ENCODE data around the gene GNAT1.

Gene GNAT1

DNA sequence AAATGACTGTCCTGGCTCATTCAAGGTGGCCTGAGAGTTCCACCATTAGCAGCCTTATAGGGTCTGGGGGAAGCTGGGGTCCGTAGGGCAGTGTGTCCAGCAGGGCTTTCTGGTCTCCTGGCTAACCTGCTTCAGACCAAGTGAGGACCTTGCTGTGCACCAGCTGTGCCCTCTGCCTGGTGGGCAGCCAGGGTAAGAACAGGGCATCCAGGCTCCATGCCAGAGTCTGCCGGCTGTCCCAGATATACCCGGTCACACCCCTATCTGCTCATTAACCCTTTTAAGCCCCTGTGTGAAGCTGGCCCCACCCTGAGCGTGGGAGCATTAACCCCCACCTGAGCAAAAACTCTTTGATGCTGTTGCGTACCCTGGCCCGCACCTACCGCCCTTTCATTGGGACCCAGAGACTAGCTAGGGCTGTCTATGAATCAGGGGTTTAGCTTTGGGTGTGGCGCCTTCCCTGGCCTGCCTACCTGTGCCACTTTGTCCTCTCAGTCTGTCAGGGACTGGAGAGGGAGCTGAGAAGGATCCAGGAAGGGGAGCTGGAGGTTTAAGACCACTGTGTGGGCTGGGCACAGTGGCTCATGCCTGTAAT is 18.7 kb upstream of the GNAT1 start:
- H4K20me1 ChIP-seq (ENCODE audit: insufficient read depth, low read length), result no peaks in the 10 kb centered on the region
- H3K4me3 ChIP-seq (ENCODE audit: low read length), result no peak overlapping the region
- H3K36me3 ChIP-seq (replicated peaks; ENCODE audit: low read depth, low read length), result no peaks in the 10 kb centered on the region
- no peaks in the 10 kb centered on the region for H3K27me3 ChIP-seq (ENCODE audit: low read depth, low read length)
- no peak overlapping the region for H3K27ac ChIP-seq (ENCODE audit: low read length)
- H3K4me1 ChIP-seq (ENCODE audit: low read length), result no peaks in the 10 kb centered on the region
- H3K9me3 ChIP-seq (ENCODE audit: insufficient read depth, low read length), result no peaks in the 10 kb centered on the region
- no peak overlapping the region for H3K9ac ChIP-seq (ENCODE audit: low read length)
- no peaks in the 10 kb centered on the region for H3K79me2 ChIP-seq (ENCODE audit: low read length)
- no peak for TF ChIP-seq EZH2phosphoT487 (IDR thresholded peaks at IDR 0.05; ENCODE audit: low read depth)
- TF ChIP-seq, protein P1, sequence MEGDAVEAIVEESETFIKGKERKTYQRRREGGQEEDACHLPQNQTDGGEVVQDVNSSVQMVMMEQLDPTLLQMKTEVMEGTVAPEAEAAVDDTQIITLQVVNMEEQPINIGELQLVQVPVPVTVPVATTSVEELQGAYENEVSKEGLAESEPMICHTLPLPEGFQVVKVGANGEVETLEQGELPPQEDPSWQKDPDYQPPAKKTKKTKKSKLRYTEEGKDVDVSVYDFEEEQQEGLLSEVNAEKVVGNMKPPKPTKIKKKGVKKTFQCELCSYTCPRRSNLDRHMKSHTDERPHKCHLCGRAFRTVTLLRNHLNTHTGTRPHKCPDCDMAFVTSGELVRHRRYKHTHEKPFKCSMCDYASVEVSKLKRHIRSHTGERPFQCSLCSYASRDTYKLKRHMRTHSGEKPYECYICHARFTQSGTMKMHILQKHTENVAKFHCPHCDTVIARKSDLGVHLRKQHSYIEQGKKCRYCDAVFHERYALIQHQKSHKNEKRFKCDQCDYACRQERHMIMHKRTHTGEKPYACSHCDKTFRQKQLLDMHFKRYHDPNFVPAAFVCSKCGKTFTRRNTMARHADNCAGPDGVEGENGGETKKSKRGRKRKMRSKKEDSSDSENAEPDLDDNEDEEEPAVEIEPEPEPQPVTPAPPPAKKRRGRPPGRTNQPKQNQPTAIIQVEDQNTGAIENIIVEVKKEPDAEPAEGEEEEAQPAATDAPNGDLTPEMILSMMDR (IDR thresholded peaks at IDR 0.05; ENCODE audit: low read depth, low read length), result no peak
- H2AFZ ChIP-seq (ENCODE audit: low read depth, low read length), result no peak overlapping the region
- H3K4me2 ChIP-seq (ENCODE audit: low read length), result no peak overlapping the region

DNA sequence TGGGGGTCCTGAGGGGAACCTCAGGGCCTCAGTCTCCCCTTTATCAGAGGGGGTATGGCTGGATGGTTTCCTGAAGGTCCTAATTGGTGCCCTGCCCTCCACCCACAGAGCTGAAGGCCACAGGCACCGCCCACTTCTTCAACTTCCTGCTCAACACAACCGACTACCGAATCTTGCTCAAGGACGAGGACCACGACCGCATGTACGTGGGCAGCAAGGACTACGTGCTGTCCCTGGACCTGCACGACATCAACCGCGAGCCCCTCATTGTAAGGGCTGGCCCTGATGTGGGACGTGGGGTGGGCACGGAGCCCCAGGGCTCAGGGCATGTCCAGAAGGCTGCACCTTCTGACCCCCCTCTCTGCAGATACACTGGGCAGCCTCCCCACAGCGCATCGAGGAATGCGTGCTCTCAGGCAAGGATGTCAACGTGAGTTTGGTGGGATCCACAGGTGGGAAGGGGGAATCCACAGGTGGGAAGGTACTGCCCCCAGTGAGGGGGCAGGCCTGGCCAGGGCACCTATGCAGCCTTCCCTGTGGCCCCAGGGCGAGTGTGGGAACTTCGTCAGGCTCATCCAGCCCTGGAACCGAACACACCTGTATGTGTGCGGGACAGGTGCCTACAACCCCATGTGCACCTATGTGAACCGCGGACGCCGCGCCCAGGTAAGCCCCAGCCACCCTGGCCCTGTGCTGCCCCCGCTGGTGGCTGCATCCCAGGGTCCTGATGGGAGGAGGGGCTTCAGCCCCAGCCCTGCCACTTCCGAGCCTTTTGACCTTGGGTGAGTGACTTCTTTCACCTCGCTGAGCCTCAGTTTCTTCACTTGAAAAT is 17.5 kb upstream of the GNAT1 start:
- no peak overlapping the region for H3K4me2 ChIP-seq (ENCODE audit: low read length)
- no peaks in the 10 kb centered on the region for H3K36me3 ChIP-seq (replicated peaks; ENCODE audit: low read depth, low read length)
- no peak overlapping the region for H3K27ac ChIP-seq (ENCODE audit: low read length)
- H3K27me3 ChIP-seq (ENCODE audit: low read depth, low read length), result no peaks in the 10 kb centered on the region
- H3K79me2 ChIP-seq (ENCODE audit: low read length), result no peaks in the 10 kb centered on the region
- no peak overlapping the region for H3K9ac ChIP-seq (ENCODE audit: low read length)
- H3K4me1 ChIP-seq (ENCODE audit: low read length), result no peaks in the 10 kb centered on the region
- no peak overlapping the region for H2AFZ ChIP-seq (ENCODE audit: low read depth, low read length)
- no peaks in the 10 kb centered on the region for H4K20me1 ChIP-seq (ENCODE audit: insufficient read depth, low read length)
- H3K9me3 ChIP-seq (ENCODE audit: insufficient read depth, low read length), result no peaks in the 10 kb centered on the region
- no peak overlapping the region for H3K4me3 ChIP-seq (ENCODE audit: low read length)
- TF ChIP-seq EZH2phosphoT487 (IDR thresholded peaks at IDR 0.05; ENCODE audit: low read depth), result no peak
- TF ChIP-seq, protein P1 (IDR thresholded peaks at IDR 0.05; ENCODE audit: low read depth, low read length), result no peak

DNA sequence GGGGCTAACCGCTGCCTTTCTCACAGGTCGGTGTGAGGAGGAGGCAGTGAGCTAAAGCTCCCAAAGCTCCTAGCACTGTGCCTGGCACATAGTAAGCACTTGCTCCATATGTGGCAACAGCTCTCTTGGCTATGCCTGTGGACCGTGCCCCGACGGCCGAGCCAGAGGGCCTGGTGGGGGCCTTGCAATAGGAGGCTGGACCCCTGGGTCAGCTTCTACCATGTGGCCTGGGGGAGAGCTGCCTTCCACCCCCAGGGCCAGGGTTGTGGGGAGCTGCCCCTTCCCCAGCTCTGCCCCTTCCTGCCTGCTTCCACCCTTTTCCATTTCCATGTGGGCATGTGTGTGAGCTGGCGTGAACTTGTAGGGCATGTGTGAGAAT is 16.9 kb upstream of the GNAT1 start:
- Histone ChIP-seq H3K79me2 (ENCODE audit: low read length) (no peaks in the 10 kb centered on the region), H3K27me3 (ENCODE audit: low read depth, low read length) (no peaks in the 10 kb centered on the region), H2AFZ (ENCODE audit: low read depth, low read length) (no peak overlapping the region), H3K27ac (ENCODE audit: low read length) (no peak overlapping the region), H4K20me1 (ENCODE audit: insufficient read depth, low read length) (no peaks in the 10 kb centered on the region), H3K4me2 (ENCODE audit: low read length) (no peak overlapping the region), H3K4me1 (ENCODE audit: low read length) (no peaks in the 10 kb centered on the region), H3K36me3 (replicated peaks; ENCODE audit: low read depth, low read length) (no peaks in the 10 kb centered on the region), H3K4me3 (ENCODE audit: low read length) (no peak overlapping the region), H3K9ac (ENCODE audit: low read length) (no peak overlapping the region), H3K9me3 (ENCODE audit: insufficient read depth, low read length) (no peaks in the 10 kb centered on the region)
- TF ChIP-seq, protein P1 (IDR thresholded peaks at IDR 0.05; ENCODE audit: low read depth, low read length), result no peak
- no peak for TF ChIP-seq EZH2phosphoT487 (IDR thresholded peaks at IDR 0.05; ENCODE audit: low read depth)

- Histone ChIP-seq H3K4me3 (ENCODE audit: low read length) (no peak overlapping the region), H3K36me3 (replicated peaks; ENCODE audit: low read depth, low read length) (no peaks in the 10 kb centered on the region), H3K27me3 (ENCODE audit: low read depth, low read length) (no peaks in the 10 kb centered on the region), H3K4me2 (ENCODE audit: low read length) (no peak overlapping the region), H3K79me2 (ENCODE audit: low read length) (no peaks in the 10 kb centered on the region), H4K20me1 (ENCODE audit: insufficient read depth, low read length) (no peaks in the 10 kb centered on the region), H2AFZ (ENCODE audit: low read depth, low read length) (no peak overlapping the region), H3K4me1 (ENCODE audit: low read length) (no peaks in the 10 kb centered on the region), H3K9ac (ENCODE audit: low read length) (no peak overlapping the region), H3K9me3 (ENCODE audit: insufficient read depth, low read length) (no peaks in the 10 kb centered on the region), H3K27ac (ENCODE audit: low read length) (no peak overlapping the region)
- TF ChIP-seq EZH2phosphoT487 (IDR thresholded peaks at IDR 0.05; ENCODE audit: low read depth), result no peak
- TF ChIP-seq, protein P1 (IDR thresholded peaks at IDR 0.05; ENCODE audit: low read depth, low read length), result 0 out of 2 replicates have a peak, but pooled peaks have one; percentile 10
These were observed 16.4 kb upstream of the GNAT1 start for GRCh38 chr3:50174947-50175524.

Data from OCI-LY3 (cell line).